Endothelial cell of umbilical vein (primary cell): ENCODE results near the gene PHC3. TPM values are rescaled to one million over a fixed set of nuclear protein-coding genes. Genes with fewer than 3 reads are reported as not detected.

ENCODE experiments used
- BruUV-seq: library from RNA; stranded (reverse); fragments of 400-500 nt; replicated peaks from 2 replicates; lab custom pipeline; 2021; lab: Mats Ljungman, UMichigan
- CTCF ChIA-PET: fragments of 300-600, 350-600 bp; sonication (Branson Sonifier 250); formaldehyde crosslinking; loops from one replicate; lab custom pipeline; 2021; ENCODE audit warnings: antibody characterized with exemption, inconsistent platforms; lab: Charles Lee
- POLR2A ChIA-PET: fragments of 300-600, 350-600 bp; sonication (Branson Sonifier 250); formaldehyde crosslinking; loops from one replicate; lab custom pipeline; 2021; ENCODE audit warnings: antibody characterized with exemption, inconsistent platforms; lab: Charles Lee
- DNase-seq: peaks from one replicate; pipeline ENCODE4 v3.0.0-alpha.2; 2011; ENCODE audit warnings: low read depth, low spot score
- FAIRE-seq: peaks from 2 replicates; lab custom pipeline; 2011; peaks lifted over from hg19 to GRCh38; lab: Jason Lieb, UNC
- H2AFZ ChIP-seq: 2 replicates; pipeline ENCODE4 v1.6.0; 2012; ENCODE audit warnings: low read depth, low read length, control low read depth, inconsistent platforms
- H3K27ac ChIP-seq: 2 replicates; pipeline ENCODE4 v1.5.1; 2011; ENCODE audit warnings: low read depth, mild to moderate bottlenecking, control low read depth, low read length, moderate library complexity; ENCODE audit not compliant: insufficient read depth
- H3K27me3 ChIP-seq, 2 experiments: 2 replicates each; pipeline versions ENCODE4 v1.6.0 to v1.6.1; 2011; ENCODE audit warnings: low read length in 2 of 2, mixed read lengths in 1 of 2; ENCODE audit not compliant: control insufficient read depth in 2 of 2, insufficient read depth in 2 of 2
- H3K36me3 ChIP-seq, 2 experiments: 2 replicates in 1 of 2; 3 replicates in 1 of 2; pipeline ENCODE4 v1.5.1; 2011; ENCODE audit warnings: low read length in 2 of 2, mild to moderate bottlenecking in 1 of 2, moderate library complexity in 1 of 2; ENCODE audit not compliant: control insufficient read depth in 2 of 2, insufficient read depth in 2 of 2; ENCODE audit errors: extremely low read depth in 1 of 2
- H3K4me1 ChIP-seq: 3 replicates; pipeline ENCODE4 v1.5.1; 2011; ENCODE audit warnings: mild to moderate bottlenecking, low read length; ENCODE audit not compliant: control insufficient read depth, insufficient read depth; ENCODE audit errors: extremely low read depth
- H3K4me2 ChIP-seq: 2 replicates; pipeline ENCODE4 v1.6.1; 2011; ENCODE audit warnings: low read length, control low read depth, mixed read lengths; ENCODE audit not compliant: insufficient read depth
- H3K4me3 ChIP-seq, 3 experiments: fragments of 200-600 bp in 1 of 3; sonication (generic), shearing (Covaris generic) in 1 of 3; replicated peaks in 1 of 3; 2 replicates each; pipeline ENCODE4 v1.5.1; 2011 to 2016; ENCODE audit warnings: control low read depth in 3 of 3, low read length in 3 of 3, mild to moderate bottlenecking in 2 of 3, inconsistent platforms in 1 of 3, low read depth in 1 of 3, moderate library complexity in 1 of 3; ENCODE audit not compliant: insufficient read depth in 1 of 3
- H3K79me2 ChIP-seq: 2 replicates; pipeline ENCODE4 v1.6.0; 2012; ENCODE audit warnings: low read length, inconsistent platforms; ENCODE audit not compliant: control insufficient read depth, insufficient read depth
- H3K9ac ChIP-seq: replicated peaks from 2 replicates; pipeline ENCODE3; 2011; ENCODE audit warnings: low read length, control low read depth; ENCODE audit not compliant: insufficient read depth; ENCODE audit errors: extremely low read depth
- H3K9me1 ChIP-seq: replicated peaks from 3 replicates; pipeline ENCODE4 v1.6.0; 2011; ENCODE audit warnings: mild to moderate bottlenecking, low read length; ENCODE audit not compliant: control insufficient read depth, insufficient read depth; ENCODE audit errors: extremely low read depth
- H3K9me3 ChIP-seq: replicated peaks from 2 replicates; pipeline ENCODE4 v1.5.1; 2012; ENCODE audit warnings: low read length, inconsistent platforms; ENCODE audit not compliant: control insufficient read depth, insufficient read depth
- H4K20me1 ChIP-seq: replicated peaks from 2 replicates; pipeline ENCODE3; 2011; ENCODE audit warnings: mild to moderate bottlenecking, low read length; ENCODE audit not compliant: control insufficient read depth, insufficient read depth; ENCODE audit errors: extremely low read depth
- CTCF ChIP-seq, 2 donors: IDR thresholded peaks; 1 replicate in 1 of 2; 2 replicates in 1 of 2; pipeline ENCODE4 v1.5.1; 2011; ENCODE audit warnings: low read length in 2 of 2, mild to moderate bottlenecking in 2 of 2, moderate library complexity in 2 of 2, control low read depth in 1 of 2, inconsistent platforms in 1 of 2, low read depth in 1 of 2; ENCODE audit not compliant: insufficient read depth in 1 of 2; ENCODE audit errors: extremely low read depth in 1 of 2
- EZH2 ChIP-seq: IDR thresholded peaks from 2 replicates; pipeline ENCODE4 v1.6.1; 2012; ENCODE audit warnings: borderline replicate concordance, low read depth, mild to moderate bottlenecking, moderate library complexity, low read length, inconsistent platforms; ENCODE audit not compliant: severe bottlenecking
- FOS ChIP-seq: IDR thresholded peaks from 2 replicates; pipeline ENCODE4 v1.6.1; 2011; ENCODE audit warnings: mild to moderate bottlenecking, low read length, moderate library complexity, borderline replicate concordance; ENCODE audit not compliant: insufficient read depth
- GATA2 ChIP-seq: IDR thresholded peaks from 2 replicates; pipeline ENCODE4 v1.7.0; 2011; ENCODE audit warnings: low read depth, mild to moderate bottlenecking, moderate library complexity, mixed read lengths, low read length; ENCODE audit not compliant: insufficient read length, insufficient read depth
- JUN ChIP-seq: IDR thresholded peaks from 2 replicates; pipeline ENCODE4 v1.6.1; 2011; ENCODE audit warnings: borderline replicate concordance, low read depth; ENCODE audit not compliant: insufficient read length, insufficient read depth
- MAX ChIP-seq: IDR thresholded peaks from 2 replicates; pipeline ENCODE4 v1.6.1; 2011; ENCODE audit not compliant: insufficient read depth, insufficient read length
- MYC ChIP-seq: IDR thresholded peaks from one replicate; pipeline ENCODE4 v1.6.1; 2011; ENCODE audit warnings: mild to moderate bottlenecking, low read depth, low read length
- POLR2A ChIP-seq: IDR thresholded peaks from 2 replicates; pipeline ENCODE4 v1.6.1; 2012; ENCODE audit warnings: low read depth, mild to moderate bottlenecking, control low read depth, low read length
- POLR2AphosphoS5 ChIP-seq: IDR thresholded peaks from 2 replicates; pipeline ENCODE4 v1.6.1; 2012; ENCODE audit warnings: low read depth, mild to moderate bottlenecking, control low read depth, low read length, moderate library complexity; ENCODE audit not compliant: insufficient read depth
- dilution Hi-C: fragments of 300-500 bp; cut with MboI; formaldehyde crosslinking; loops from one replicate; pipeline ENCODE4 v1.15.0; 2019; ENCODE audit warnings: low sequenced_read_pairs; ENCODE audit not compliant: extremely low pct_ligation_motif_present
- intact Hi-C: fragments of 100-400 bp; cut with micrococcal nuclease; formaldehyde crosslinking; loops from one replicate; pipeline ENCODE4 v1.10.0; 2022
- polyA plus RNA-seq, 4 experiments: library from polyadenylated mRNA; depleted of rRNA in 3 of 4; stranded (reverse) in 3 of 4; unstranded in 1 of 4; fragments of >200 nt; gene quantifications; 2 replicates each; pipeline versions ENCODE4 v1.2.1 to v1.2.3, GENCODE V29; 2011 to 2012; ENCODE audit warnings: missing spikeins in 1 of 4
- total RNA-seq: library from RNA; stranded (reverse); gene quantifications from 2 replicates; pipeline ENCODE4 v1.2.3, GENCODE V29; 2021

PHC3 gene
- total and polyA plus RNA-seq, 2 donors (not counting 3 experiments of a cell fraction or from before 2014, with no cell fraction given), result 35.7 to 45.8 TPM

- Histone ChIP-seq H4K20me1 (no peaks in the 10 kb centered on the region), H3K9me1 (no peaks in the 10 kb centered on the region), H3K9ac (no peak overlapping the region), H2AFZ (no peak overlapping the region), H3K36me3 (no peaks in the 10 kb centered on the region), H3K27me3 (no peaks in the 10 kb centered on the region), H3K79me2 (no peaks in the 10 kb centered on the region), H3K27ac (no peak overlapping the region), H3K4me3 (no peak overlapping the region), H3K4me2 (no peak overlapping the region), H3K4me1 (no peaks in the 10 kb centered on the region), H3K9me3 (no peaks in the 10 kb centered on the region)
- dilution Hi-C loops (no loop called here), intact Hi-C loops (no loop called here)
- POLR2A ChIA-PET, result no interaction called here
- no TSS peak for BruUV-seq
- CTCF ChIA-PET, result interaction anchor here (1.2 to 1.3 kb wide), 2 partner anchors 9 to 32 kb away, joined by 3 to 4 read pairs; no protein-coding TSS in a partner anchor
- no peak for FAIRE-seq
- no peak for DNase-seq
- TF ChIP-seq MYC, result no peak
- no peak for TF ChIP-seq POLR2AphosphoS5
- no peak for TF ChIP-seq CTCF (IDR thresholded peaks at IDR 0.05; ENCODE audit: extremely low read depth in 1 of 2, insufficient read depth in 1 of 2, low read depth in 1 of 2, low read length in 2 of 2)
- TF ChIP-seq MAX, result no peak
- TF ChIP-seq POLR2A, result no peak
- no peak for TF ChIP-seq GATA2
- TF ChIP-seq FOS, result no peak
- no peak for TF ChIP-seq EZH2
- TF ChIP-seq JUN, result no peak
Observed at GRCh38 chr3:170055209-170055608, 126.3 kb downstream of the PHC3 start.
